ENCODE results near the gene CNTNAP1.

DNA sequence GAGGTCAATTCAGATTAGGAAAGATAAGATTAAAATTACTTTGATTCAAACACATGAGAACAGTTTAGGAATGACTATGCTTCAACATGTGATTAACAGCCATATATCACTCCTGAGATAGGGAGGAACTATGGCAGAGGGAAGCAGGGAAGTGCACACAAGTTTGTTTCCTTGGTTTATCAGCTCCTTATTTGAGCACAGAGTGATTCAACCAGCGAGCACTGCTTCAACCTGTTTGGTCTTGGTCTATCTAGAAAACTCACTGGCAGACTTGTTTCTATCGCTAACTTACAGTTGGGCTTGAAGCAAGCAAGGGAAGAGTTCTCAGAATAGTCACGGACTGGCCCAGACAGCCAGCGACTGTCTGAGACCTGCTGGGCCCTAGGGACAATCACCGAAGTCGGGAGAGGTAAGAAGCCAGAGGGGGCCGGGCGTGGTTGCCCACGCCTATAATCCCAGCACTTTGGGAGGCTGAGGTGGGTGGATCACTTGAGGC, 49.3 kb upstream of the CNTNAP1 start:
- TF ChIP-seq CTCF (IDR thresholded peaks at IDR 0.05 in 2 of 3, conservative IDR thresholded peaks at IDR 0.05 in 1 of 3; ENCODE audit: control insufficient read depth in 2 of 3, extremely low read depth in 1 of 3, insufficient read depth in 1 of 3, low read depth in 3 of 3, low read length in 3 of 3), result no peak
- no peak for TF ChIP-seq RCOR1 (conservative IDR thresholded peaks at IDR 0.05; ENCODE audit: low read depth, low read length)

Data from GM12878 (cell line).